GM23248 (cell line): ENCODE results near the gene GABPB1.

Source experiments
- EZH2 ChIP-seq: fragments of 200-600 bp; sonication (generic); IDR thresholded peaks from 2 replicates; pipeline ENCODE4 v1.6.1; 2018; ENCODE audit warnings: antibody characterized with exemption, mild to moderate bottlenecking; ENCODE audit not compliant: insufficient read depth, poor library complexity, severe bottlenecking
- EZH2phosphoT487 ChIP-seq: fragments of 200-600 bp; sonication (generic); IDR thresholded peaks from 2 replicates; pipeline ENCODE4 v1.6.1; 2018; ENCODE audit warnings: antibody characterized with exemption, moderate library complexity, mild to moderate bottlenecking, low read depth; ENCODE audit not compliant: insufficient read depth

DNA sequence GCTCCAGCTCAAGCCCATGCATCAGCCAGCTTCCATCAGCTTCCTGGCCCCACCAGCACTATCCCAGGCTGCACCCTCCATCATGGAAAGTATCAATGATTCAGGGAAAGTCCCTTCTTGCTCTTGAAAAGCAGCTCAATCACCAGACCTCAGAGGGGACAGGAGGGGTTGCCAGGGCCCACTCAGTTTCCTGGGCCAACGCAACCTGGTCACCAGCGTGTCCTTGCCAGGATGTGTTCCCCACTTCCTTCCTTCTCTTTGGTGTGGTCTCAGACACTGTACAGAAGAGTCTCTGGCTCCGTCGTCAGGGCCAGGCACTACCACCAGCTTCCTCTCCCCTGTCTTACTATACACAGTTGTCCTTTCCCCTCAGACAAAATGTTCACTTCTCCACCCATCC, 92.5 kb downstream of the GABPB1 start:
- TF ChIP-seq EZH2 (no peak), EZH2phosphoT487 (no peak)
